Measurements from ENCODE around the gene SOD1.

- TF ChIP-seq POLR2AphosphoS5 (IDR thresholded peaks at IDR 0.05): no peak
- TF ChIP-seq RAD21 (conservative IDR thresholded peaks at IDR 0.05): no peak
- no peak for TF ChIP-seq CTCF (IDR thresholded peaks at IDR 0.05; ENCODE audit: poor library complexity, severe bottlenecking)
- TF ChIP-seq EZH2 (IDR thresholded peaks at IDR 0.05; ENCODE audit: borderline replicate concordance, insufficient read depth, low read length, poor library complexity, severe bottlenecking): no peak
- no peak for TF ChIP-seq TAF1 (IDR thresholded peaks at IDR 0.05; ENCODE audit: low read depth)
Measured at GRCh38 chr21:31711326-31711725, 51.8 kb downstream of the SOD1 start.
